ENCODE measurements around the gene ATPAF2. TPM values are rescaled to one million over a fixed set of nuclear protein-coding genes. Genes with fewer than 3 reads are reported as not detected.

The ATPAF2 gene
- total and polyA plus RNA-seq, 2 experiments from 2014 or later: 17.9 to 33.9 TPM

- Histone ChIP-seq H2AFZ (no peak overlapping the region), H3K79me2 (peaks cover under 1% of the 10 kb centered on the region), H3K27ac (no peak overlapping the region), H3K4me1 (ENCODE audit: insufficient read depth) (no peaks in the 10 kb centered on the region), H4K20me1 (ENCODE audit: insufficient read depth, poor library complexity, severe bottlenecking) (no peaks in the 10 kb centered on the region), H3K27me3 (no peaks in the 10 kb centered on the region), H3K4me2 (no peak overlapping the region), H3K9me3 (ENCODE audit: low read depth) (no peaks in the 10 kb centered on the region), H3K36me3 (replicated peaks; ENCODE audit: insufficient read depth, low read depth) (no peaks in the 10 kb centered on the region), H3K4me3 (no peak overlapping the region), H3K9me2 (replicated peaks; ENCODE audit: insufficient read depth) (no peaks in the 10 kb centered on the region)
- WGBS (ENCODE audit: low lambda C conversion rate, missing lambda C conversion rate): 80% methylated on average over 11 of the region's 11 CpGs
- TF ChIP-seq EZH2 (IDR thresholded peaks at IDR 0.05; ENCODE audit: borderline replicate concordance) (no peak), CTCF (IDR thresholded peaks at IDR 0.05; ENCODE audit: poor library complexity) (no peak), EZH2phosphoT487 (IDR thresholded peaks at IDR 0.05; ENCODE audit: low read depth, severe bottlenecking, unreplicated experiment) (no peak)
- DNase-seq (ENCODE audit: low spot score): peak; percentile 37
These were observed 12.8 kb downstream of the ATPAF2 start for GRCh38 chr17:18025945-18026776.

GRCh38 chr17:18025241-18025944 is 13.6 kb downstream of the ATPAF2 start:
- H3K4me3 ChIP-seq: no peak overlapping the region
- no peak overlapping the region for H3K4me2 ChIP-seq
- no peaks in the 10 kb centered on the region for H3K79me2 ChIP-seq
- WGBS (ENCODE audit: low lambda C conversion rate, missing lambda C conversion rate): 88% methylated on average over 5 of the region's 5 CpGs
- no peaks in the 10 kb centered on the region for H3K9me2 ChIP-seq (replicated peaks; ENCODE audit: insufficient read depth)
- no peaks in the 10 kb centered on the region for H4K20me1 ChIP-seq (ENCODE audit: insufficient read depth, poor library complexity, severe bottlenecking)
- H3K27ac ChIP-seq: no peak overlapping the region
- H3K9me3 ChIP-seq (ENCODE audit: low read depth): no peaks in the 10 kb centered on the region
- DNase-seq (ENCODE audit: low spot score): no peak
- no peaks in the 10 kb centered on the region for H3K4me1 ChIP-seq (ENCODE audit: insufficient read depth)
- TF ChIP-seq CTCF (IDR thresholded peaks at IDR 0.05; ENCODE audit: poor library complexity) (no peak), EZH2 (IDR thresholded peaks at IDR 0.05; ENCODE audit: borderline replicate concordance) (no peak), EZH2phosphoT487 (IDR thresholded peaks at IDR 0.05; ENCODE audit: low read depth, severe bottlenecking, unreplicated experiment) (no peak)
- no peaks in the 10 kb centered on the region for H3K27me3 ChIP-seq
- H3K36me3 ChIP-seq (replicated peaks; ENCODE audit: insufficient read depth, low read depth): no peaks in the 10 kb centered on the region
- no peak overlapping the region for H2AFZ ChIP-seq

- Histone ChIP-seq H3K27me3 (no peaks in the 10 kb centered on the region), H3K27ac (no peak overlapping the region), H3K4me2 (no peak overlapping the region), H3K36me3 (replicated peaks; ENCODE audit: insufficient read depth, low read depth) (no peaks in the 10 kb centered on the region), H4K20me1 (ENCODE audit: insufficient read depth, poor library complexity, severe bottlenecking) (no peaks in the 10 kb centered on the region), H3K4me1 (ENCODE audit: insufficient read depth) (peaks cover 7% of the 10 kb centered on the region), H3K4me3 (no peak overlapping the region), H3K9me2 (replicated peaks; ENCODE audit: insufficient read depth) (no peaks in the 10 kb centered on the region), H3K9me3 (ENCODE audit: low read depth) (no peaks in the 10 kb centered on the region), H2AFZ (no peak overlapping the region), H3K79me2 (no peaks in the 10 kb centered on the region)
- TF ChIP-seq EZH2phosphoT487 (IDR thresholded peaks at IDR 0.05; ENCODE audit: low read depth, severe bottlenecking, unreplicated experiment): no peak
- no peak for TF ChIP-seq EZH2 (IDR thresholded peaks at IDR 0.05; ENCODE audit: borderline replicate concordance)
- TF ChIP-seq CTCF (IDR thresholded peaks at IDR 0.05; ENCODE audit: poor library complexity): no peak
- no peak for DNase-seq (ENCODE audit: low spot score)
- WGBS (ENCODE audit: low lambda C conversion rate, missing lambda C conversion rate): 96% methylated on average over 5 of the region's 5 CpGs
These were observed 17.6 kb downstream of the ATPAF2 start for GRCh38 chr17:18021372-18021771.
